NCI-H2107 treated with DMSO at 0.1 percent for 48 hours (cell line): ENCODE data around the gene WDR20.
"Not testable (repeated sequence)": the region's sequence is repeated elsewhere in the genome, so short reads cannot be mapped to it uniquely, and the experiment has no call there.

ENCODE experiments used
- DNase-seq: peaks from one replicate; lab custom pipeline; 2025; ENCODE audit not compliant: unreplicated experiment; lab: John Stamatoyannopoulos, UW

The WDR20 gene, protein sequence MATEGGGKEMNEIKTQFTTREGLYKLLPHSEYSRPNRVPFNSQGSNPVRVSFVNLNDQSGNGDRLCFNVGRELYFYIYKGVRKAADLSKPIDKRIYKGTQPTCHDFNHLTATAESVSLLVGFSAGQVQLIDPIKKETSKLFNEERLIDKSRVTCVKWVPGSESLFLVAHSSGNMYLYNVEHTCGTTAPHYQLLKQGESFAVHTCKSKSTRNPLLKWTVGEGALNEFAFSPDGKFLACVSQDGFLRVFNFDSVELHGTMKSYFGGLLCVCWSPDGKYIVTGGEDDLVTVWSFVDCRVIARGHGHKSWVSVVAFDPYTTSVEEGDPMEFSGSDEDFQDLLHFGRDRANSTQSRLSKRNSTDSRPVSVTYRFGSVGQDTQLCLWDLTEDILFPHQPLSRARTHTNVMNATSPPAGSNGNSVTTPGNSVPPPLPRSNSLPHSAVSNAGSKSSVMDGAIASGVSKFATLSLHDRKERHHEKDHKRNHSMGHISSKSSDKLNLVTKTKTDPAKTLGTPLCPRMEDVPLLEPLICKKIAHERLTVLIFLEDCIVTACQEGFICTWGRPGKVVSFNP

DNA sequence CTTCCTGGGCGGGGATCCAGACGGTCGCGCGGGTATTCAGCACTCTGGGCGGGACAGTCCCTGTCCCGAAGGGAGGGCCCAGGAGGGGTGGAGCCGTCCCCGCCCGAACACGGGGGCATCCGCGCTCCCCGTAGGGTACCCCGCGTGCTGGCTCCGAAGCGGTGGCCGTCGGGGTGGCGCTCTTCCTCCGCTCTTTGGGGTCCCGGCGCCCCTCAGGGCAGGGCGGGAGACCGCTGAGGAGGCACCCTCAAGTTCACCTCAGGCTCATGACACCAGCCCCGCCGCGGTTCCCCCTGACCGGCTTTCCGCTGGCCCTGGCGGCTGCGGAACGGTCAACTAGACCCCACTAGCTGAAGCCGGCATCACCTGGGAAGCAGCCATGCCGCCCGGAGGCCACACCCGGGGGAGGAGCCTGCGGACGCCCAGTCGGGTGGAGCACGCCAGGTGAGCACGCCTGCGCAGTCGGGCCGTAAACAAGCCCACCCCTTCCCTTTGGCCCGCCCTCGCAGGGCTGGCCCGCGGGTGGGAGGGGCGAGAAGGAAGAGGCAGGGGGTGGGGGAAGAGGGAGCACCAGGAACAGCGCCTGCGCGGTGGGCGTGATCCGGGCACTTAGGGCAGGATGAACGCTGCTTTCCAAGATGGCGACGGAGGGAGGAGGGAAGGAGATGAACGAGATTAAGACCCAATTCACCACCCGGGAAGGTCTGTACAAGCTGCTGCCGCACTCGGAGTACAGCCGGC is at the start of gene WDR20:
TSS of gene WDR20 (plus strand) at position 612 of the 741 bp plus-strand sequence. CDS start at position 639, 27 bp downstream.
- DNase-seq, result peak; percentile 98

DNA sequence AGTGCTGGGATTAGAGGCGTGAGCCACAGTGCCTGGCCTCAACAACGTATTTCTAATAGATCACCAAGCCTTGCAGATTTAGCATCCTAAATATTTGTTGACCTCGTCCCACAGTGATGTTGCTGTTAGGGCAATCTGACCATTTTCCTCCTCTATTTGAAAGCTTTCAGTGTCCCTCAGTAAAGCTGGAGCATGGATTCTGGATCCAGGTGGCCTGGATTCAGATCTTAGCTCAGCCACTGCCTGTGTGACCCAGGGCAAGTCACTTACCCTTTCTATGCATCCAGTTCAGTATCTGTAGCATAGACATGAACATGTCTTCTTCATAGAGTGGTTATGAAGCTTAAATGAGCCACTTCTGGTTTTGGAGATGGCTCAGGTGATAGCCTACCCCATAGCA is 49.0 kb upstream of the WDR20 start:
- DNase-seq, result no peak

DNA sequence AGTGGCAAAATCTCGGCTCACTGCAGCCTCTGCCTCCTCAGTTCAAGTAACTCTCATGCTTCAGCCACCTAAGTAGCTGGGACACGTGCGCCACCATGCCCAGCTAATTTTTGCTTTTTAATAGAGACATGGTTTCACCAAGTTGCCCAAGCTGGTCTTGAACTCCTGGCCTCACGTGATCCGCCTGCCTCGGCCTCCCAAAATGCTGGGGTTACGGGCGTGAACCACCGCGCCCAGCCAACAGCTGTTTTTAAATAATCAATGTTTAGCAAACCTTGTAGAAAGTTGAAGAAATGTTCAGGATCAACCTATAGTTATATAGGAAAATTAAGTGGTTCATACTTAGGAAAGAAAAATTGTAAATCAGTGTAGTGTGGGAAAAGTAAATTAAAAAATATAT is 46.9 kb upstream of the WDR20 start:
- DNase-seq, result no peak

DNA sequence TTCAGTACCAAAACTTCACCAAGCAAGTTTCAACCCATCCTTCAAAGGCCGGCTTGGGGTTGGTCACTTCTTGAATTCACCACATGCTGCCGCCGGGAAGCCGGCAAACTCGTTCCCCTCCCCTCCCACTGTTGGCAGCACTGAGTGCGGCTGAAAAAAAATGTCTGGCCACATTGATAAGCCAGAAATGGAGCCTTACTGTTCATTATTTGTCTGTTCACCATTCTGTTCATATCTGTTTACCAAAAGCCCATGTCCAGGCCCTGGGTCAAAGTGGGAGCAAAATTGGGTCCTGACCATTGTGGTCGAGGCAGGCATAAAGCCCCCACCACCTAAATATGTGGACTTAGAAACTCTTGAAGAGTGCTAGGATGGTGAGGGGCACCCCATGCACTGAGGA is 45.6 kb upstream of the WDR20 start:
- no peak for DNase-seq

DNA sequence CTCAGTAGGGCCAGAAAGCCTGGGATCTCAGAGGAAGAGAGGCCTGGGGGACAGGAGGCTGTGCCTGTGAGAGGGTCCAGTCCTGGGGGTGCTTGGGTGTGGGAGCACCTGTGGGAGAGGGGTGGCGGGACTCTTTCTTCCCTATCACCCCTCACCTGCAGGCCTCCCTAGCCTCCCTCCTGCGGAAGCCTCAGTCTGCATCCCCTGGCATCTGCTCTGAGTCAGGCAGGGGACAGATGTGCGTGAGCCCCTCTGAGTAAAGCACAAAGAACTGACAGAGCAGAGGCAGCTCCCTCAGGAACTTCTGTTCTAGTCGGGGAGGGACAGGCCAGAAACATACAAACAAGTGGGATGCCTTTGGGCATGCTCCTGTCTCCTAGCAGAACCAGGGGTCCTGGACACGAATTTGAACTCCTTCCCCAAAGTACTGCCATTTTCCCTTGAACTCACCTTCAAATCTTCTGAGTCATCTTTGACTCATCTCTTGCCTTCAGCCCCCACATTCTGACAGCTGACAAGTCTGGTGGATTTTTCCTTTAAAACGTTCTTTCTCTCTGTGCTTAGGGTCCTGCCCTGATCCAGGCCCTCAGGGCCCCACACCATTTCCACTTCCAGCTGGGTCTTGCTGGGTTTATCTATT is 44.3 kb upstream of the WDR20 start:
- no peak for DNase-seq

DNA sequence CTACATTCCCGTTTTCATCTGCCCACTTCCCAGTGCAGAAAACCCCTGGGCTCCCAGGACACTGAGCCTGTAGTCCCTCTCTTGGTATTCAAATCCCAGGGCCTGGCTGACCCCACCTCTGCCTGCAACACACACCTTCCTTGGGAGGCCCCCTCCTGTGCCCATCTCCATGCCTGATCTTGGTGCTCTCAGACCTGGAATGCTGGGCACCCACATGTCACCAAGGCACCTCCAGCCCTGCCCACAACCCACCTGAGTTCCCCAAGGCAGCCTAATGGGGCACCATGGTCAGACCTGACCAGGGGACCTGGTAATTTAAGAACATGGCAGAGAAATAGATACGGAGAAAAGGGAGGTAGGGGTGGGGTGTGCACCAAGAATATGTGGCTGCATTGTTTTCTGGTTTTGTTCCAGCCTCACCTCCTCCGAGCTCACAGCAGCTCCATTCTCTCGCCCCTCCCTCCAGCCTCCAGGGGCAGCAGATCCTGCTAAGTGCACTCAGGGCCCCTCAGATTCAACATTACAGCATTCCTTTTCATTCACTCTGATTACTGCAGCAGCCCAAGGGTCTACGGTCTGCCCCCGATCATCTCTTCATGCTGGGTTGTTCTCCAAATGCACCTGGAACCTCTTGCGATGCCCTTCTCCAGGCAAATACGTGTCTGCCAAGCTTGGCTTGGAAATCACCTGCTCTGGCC is 43.7 kb upstream of the WDR20 start:
- DNase-seq, result no peak

DNA sequence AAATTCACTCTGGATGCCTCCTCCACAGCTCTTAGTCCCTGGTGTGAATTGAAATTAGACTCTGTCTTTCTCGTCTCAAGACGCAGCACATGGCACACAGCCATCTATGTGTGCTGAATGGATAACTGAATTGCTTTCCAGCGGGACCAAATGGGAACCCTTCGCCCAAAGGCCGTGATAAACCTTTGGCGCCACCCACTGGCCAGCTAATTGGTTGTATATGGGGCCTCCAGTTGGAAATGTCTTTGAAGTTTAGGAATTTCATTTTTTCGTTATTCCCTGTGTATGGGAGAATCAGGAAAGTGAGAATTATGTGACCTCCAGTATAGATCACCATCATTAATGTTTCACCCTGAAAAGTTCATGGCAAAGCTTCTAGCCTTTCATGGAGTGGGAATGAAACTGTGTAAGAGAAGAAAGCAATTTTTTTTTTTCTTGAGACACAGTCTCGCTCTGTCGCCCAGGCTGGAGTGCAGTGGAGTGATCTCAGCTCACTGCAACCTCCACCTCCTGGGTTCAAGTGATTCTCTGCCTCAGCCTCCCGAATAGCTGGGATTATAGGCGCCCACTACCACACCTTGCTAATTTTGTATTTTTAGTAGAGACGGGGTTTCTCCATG is 43.0 kb upstream of the WDR20 start:
- DNase-seq, result peak; percentile 78

DNA sequence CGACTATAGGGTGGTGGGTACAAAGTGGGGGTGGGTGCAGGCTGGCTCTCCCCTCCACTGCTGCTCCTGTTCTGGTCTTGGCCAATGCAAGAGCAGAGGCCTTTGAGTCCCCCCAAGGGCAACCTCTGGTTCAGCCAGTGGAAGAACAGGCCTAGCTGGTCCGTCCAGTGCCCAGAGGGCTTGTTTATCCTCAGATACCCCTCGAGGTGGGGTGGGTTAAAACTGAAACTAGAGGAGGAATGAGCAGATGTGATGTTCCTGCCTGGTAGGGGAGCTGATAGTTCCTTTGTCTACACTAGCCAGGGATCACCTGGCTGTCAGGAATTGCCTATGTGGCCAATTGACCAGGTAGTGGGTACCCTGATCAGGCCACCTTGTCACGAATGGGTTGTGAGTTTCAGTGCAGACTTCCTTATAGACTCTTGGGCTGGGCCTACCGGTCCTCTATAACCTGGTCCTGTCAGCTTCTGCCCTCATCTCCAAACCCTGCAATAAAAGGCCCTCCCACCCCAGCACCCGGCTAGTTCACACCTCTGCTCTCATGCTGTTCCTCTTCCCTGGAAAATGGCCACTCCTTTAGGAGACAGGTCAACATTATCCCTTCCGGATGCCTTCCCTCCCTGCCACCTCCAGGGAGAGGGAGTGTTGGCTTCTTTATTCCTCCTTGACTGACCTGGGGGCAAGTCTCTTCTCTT is 42.1 kb upstream of the WDR20 start:
- no peak for DNase-seq

DNA sequence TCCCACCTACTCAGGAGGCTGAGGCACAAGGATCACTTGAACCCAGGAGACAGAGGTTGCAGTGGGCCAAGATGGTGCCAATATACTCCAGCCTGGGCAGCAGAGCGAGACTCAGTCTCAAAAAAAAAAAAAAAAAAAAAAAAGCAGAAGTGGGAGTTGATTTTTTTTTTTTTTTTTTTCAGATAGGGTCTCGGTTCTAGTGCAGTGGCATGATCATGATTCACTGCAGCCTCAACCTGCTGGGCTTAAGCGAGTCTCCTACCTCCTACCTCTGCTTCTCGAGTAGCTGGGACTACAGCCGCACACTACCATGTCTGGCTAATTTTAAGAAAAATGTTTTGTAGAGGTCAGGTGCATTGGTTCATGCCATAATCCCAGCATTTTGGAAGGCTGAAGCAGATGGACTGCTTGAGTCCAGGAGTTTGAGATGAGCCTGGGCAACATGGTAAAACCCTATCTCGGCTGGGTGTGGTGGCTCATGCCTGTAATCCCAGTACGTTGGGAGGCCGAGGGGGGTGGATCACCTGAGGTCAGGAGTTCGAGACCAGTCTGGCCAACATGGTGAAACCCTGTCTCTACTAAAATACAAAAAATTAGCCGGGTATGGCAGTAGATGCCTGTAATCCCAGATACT is 36.5 kb upstream of the WDR20 start:
- no peak for DNase-seq

DNA sequence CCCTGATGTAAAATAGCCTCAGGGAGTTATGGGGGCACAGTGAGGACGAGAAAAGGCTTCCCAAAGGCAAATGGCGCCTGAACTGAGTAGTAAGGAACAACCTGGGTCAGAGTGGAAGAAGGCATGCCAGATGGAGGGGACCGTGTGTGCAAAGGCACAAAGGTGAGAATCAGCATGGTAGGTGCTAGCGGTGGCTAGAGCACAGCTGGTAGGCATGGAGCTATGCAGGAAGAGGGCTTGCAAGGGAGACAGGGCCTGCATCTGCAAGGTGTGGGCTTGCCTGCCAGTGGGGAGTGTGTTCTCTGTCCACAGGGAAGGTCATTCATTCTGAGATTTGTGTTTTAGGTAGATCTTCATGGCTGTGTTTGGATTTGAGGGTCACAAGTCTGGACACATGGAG is 34.3 kb upstream of the WDR20 start:
- DNase-seq, result no peak

DNA sequence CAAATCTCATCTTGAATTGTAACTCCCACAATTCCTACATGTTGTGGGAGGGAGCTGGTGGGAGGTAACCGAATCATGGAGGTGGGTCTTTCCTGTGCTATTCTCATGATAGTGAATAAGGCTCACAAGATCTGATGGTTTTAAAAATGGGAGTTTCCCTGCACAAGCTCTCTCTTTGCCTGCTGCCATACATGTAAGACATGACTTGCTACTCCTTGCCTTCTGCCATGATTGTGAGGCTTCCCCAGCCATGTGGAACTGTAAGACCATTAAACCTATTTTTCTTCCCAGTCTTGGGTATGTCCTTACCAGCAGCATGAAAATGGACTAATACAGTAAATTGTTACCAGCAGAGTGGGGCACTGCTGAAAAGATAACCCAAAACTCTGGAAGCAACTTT is 30.4 kb upstream of the WDR20 start:
- DNase-seq, result not testable (repeated sequence)

DNA sequence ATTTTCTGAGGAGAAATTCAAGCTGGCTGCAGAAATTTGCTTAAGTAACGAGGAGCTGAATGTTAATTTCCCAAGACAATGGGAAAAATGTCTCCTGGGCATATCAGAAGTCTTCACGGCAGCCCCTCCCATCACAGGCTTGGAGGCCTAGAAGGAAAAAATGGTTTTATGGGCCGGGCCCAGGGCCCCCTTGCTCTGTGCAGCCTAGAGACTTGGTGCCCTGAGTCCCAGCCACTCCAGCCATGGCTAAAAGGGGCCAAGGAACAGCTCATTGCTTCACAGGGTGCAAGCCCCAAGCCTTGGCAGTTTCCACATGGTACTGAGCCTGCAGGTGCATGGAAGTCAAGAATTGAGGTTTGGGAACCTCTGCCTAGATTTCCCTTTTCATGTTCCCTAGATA is 28.6 kb upstream of the WDR20 start:
- DNase-seq, result no peak

GRCh38 chr14:102116361-102117180 is 23.1 kb upstream of the WDR20 start:
- DNase-seq, result no peak

- DNase-seq, result no peak
These were observed 21.8 kb upstream of the WDR20 start for GRCh38 chr14:102117852-102118251.

DNA sequence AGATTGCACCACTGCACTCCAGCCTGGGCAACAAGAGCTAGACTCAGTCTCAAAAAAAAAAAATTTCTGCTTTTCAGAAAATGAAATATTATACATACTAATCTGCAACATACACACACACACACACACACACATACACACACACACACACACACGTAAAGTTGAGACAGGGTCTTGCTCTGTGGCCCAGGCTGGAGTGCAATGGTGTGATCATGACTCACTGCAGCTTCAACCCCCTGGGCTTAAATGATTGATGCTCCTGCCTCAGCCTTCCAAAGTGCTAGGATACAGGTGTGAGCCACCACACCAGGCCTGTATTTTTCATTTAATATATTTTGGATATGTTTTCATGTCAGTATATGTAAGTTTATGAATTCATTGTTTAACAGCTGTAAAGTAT is 18.8 kb upstream of the WDR20 start:
- no peak for DNase-seq

- DNase-seq, result no peak
These were observed 18.1 kb upstream of the WDR20 start for GRCh38 chr14:102121567-102121966.

DNA sequence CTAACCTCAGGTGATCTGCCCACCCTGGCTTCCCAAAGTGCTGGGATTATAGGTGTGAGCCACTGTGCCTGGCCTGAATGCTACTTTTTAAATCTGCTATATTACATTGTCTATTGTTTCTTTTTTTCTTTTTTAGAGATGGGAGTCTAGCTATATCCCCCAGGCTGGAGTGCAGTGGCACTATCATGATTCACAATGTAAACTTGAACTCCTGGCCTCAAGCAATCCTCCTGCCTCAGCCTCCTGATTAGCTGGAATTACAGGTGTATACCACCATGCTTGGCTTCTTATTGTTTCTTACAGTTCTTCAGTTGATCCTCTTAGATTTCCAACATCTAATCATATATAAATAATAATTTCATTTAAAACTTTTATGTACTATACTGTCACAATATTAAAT is 15.3 kb upstream of the WDR20 start:
- DNase-seq, result no peak

DNA sequence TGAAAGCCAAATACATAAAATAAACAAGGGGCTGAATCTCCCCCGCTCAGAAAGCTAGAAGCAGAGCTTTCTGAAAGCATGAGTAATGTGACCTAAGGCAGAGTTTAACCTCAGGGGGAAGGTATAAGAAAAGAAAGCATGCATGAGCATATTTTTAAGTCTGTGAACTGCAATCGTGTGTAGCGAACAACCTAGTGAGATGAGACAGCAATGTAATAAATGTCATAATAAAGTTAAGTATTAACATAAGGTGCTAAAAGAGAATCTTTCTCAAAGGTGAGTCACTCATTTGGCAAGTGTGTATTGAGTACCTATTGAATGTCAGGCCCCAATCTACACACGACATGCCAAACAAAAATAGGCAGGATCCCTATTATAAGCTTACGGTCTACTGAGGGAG is 14.2 kb upstream of the WDR20 start:
- DNase-seq, result peak; percentile 20
